HG02973 (cell line): Measurements from ENCODE around the gene CDC42EP5.
"Not testable (repeated sequence)": the region's sequence is repeated elsewhere in the genome, so short reads cannot be mapped to it uniquely, and the experiment has no call there.

Experiments
- ATAC-seq: cut with Tn5 transposase; IDR thresholded peaks from one replicate; pipeline ENCODE4 v1.9.1; 2021; ENCODE audit warnings: moderate library complexity; ENCODE audit not compliant: unreplicated experiment

CDC42EP5 gene

GRCh38 chr19:54448774-54449700, 24.1 kb downstream of the CDC42EP5 start, which contains the start of gene LENG8:
Gene LENG8, plus strand, starts transcription at chr19:54449199. Its CDS starts 2,146 bp downstream, at chr19:54451345.
- peak; percentile 82 for ATAC-seq

GRCh38 chr19:54448040-54448773, 24.9 kb downstream of the CDC42EP5 start:
- ATAC-seq = no peak

- not testable (repeated sequence) for ATAC-seq
Measured at GRCh38 chr19:54446349-54446748, 26.7 kb downstream of the CDC42EP5 start.

GRCh38 chr19:54444737-54445136, 28.4 kb downstream of the CDC42EP5 start:
- ATAC-seq = no peak

- no peak for ATAC-seq
Measured at GRCh38 chr19:54440641-54441040, 32.5 kb downstream of the CDC42EP5 start.

- ATAC-seq = no peak
Measured at GRCh38 chr19:54439174-54439851, 33.8 kb downstream of the CDC42EP5 start.

- no peak for ATAC-seq
Measured at GRCh38 chr19:54436628-54437252, 36.4 kb downstream of the CDC42EP5 start.

GRCh38 chr19:54436031-54436523, 37.0 kb downstream of the CDC42EP5 start:
- ATAC-seq = no peak

- ATAC-seq = no peak
Measured at GRCh38 chr19:54435551-54436016, 37.5 kb downstream of the CDC42EP5 start.

- no peak for ATAC-seq
Measured at GRCh38 chr19:54434873-54435214, 38.3 kb downstream of the CDC42EP5 start.

- no peak for ATAC-seq
Measured at GRCh38 chr19:54434112-54434872, 38.8 kb downstream of the CDC42EP5 start.

- no peak for ATAC-seq
Measured at GRCh38 chr19:54433697-54434096, 39.4 kb downstream of the CDC42EP5 start.

GRCh38 chr19:54432144-54432738, 40.9 kb downstream of the CDC42EP5 start:
- no peak for ATAC-seq

GRCh38 chr19:54431255-54431838, 41.7 kb downstream of the CDC42EP5 start:
- no peak for ATAC-seq

GRCh38 chr19:54430306-54431254, 42.5 kb downstream of the CDC42EP5 start:
- ATAC-seq = no peak

GRCh38 chr19:54429545-54430227, 43.4 kb downstream of the CDC42EP5 start:
- ATAC-seq = no peak

GRCh38 chr19:54429176-54429495, 44.0 kb downstream of the CDC42EP5 start:
- no peak for ATAC-seq
